Effector memory CD8-positive, alpha-beta T cell (primary cell): ENCODE measurements around the gene NCKIPSD.

Experiments
- ATAC-seq: fragments of 150-1000 bp; cut with Tn5 transposase; replicated peaks from 2 replicates; pipeline ENCODE4 v1.10.0; 2021; ENCODE audit warnings: mild to moderate bottlenecking, moderate library complexity
- DNase-seq, 3 experiments: peaks; one replicate each; pipeline ENCODE4 v3.0.0; 2021
- H3K27ac Mint-ChIP-seq, 2 donors: one replicate each; pipeline ENCODE4 v1.8.0; 2022; ENCODE audit warnings: mild to moderate bottlenecking in 2 of 2, mixed read lengths in 2 of 2, moderate library complexity in 2 of 2
- H3K27me3 Mint-ChIP-seq, 2 donors: one replicate each; pipeline ENCODE4 v1.8.0; 2022; ENCODE audit warnings: mixed read lengths in 2 of 2
- H3K36me3 Mint-ChIP-seq: one replicate; pipeline ENCODE4 v1.8.0; 2022; ENCODE audit warnings: mild to moderate bottlenecking, moderate library complexity, mixed read lengths; ENCODE audit not compliant: insufficient read depth
- H3K4me1 Mint-ChIP-seq, 2 donors: one replicate each; pipeline ENCODE4 v1.8.0; 2022; ENCODE audit warnings: low read depth in 2 of 2, mixed read lengths in 2 of 2
- H3K4me3 Mint-ChIP-seq, 2 donors: one replicate each; pipeline ENCODE4 v1.8.0; 2022; ENCODE audit warnings: mild to moderate bottlenecking in 2 of 2, mixed read lengths in 2 of 2, moderate library complexity in 2 of 2
- H3K9me3 Mint-ChIP-seq, 2 donors: one replicate each; pipeline ENCODE4 v1.8.0; 2022; ENCODE audit warnings: mixed read lengths in 2 of 2

NCKIPSD gene

DNA sequence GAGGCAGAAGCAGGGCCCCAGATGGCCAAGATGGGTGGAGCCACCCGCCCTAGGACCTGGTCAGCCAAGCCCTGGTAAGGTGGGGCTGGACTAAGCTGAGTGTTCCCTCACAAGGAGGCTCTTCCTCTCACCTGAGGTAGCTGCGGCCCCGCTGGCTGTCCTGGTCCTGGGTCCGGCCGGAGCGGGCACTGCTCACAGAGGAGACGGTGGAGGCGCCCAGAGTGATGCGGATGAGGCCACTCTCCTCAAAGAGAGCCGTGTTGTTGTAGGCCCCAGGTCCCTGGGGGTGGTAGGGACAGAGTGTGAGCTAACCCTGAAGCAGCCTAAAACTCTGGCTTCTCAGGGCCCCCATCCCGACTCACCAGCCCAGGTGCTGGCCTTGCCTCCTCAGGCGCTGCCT is 43.1 kb downstream of the NCKIPSD start:
- Mint-ChIP-seq H3K27me3 (peaks cover 0 to 9% of the 10 kb centered on the region in 2 donors), H3K27ac (no peak overlapping the region)
- no peak for ATAC-seq

DNA sequence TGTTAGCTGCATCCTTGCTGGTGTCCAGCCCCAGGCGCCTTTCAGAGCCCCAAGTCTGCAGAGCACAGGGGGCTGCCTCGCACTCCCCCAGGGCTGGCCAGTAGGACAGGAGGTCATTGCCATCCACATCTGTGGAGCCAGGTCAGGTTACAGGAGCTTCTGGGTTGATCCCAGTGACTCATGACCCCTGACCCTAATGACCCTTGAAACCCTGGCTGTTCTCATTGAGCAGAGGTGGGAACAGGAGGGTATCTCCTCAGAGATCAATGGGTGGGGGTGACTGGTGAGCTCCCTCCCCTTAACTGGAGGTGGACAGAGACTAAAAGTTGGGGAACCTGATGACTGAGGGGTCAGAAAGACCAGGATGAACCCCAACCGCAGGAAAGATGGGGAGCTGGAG is 44.3 kb downstream of the NCKIPSD start:
- ATAC-seq = no peak
- no peak for DNase-seq
- Mint-ChIP-seq H3K27ac (no peak overlapping the region), H3K27me3 (peaks cover 0 to 9% of the 10 kb centered on the region in 2 donors), H3K36me3 (peaks cover 9% of the 10 kb centered on the region), H3K4me1 (peaks cover 0 to 5% of the 10 kb centered on the region in 2 donors), H3K9me3 (no peaks in the 10 kb centered on the region), H3K4me3 (no peak overlapping the region)

More for the DNA sequence above, 43.1 kb downstream of the NCKIPSD start:
- H3K4me1 Mint-ChIP-seq = peaks cover 0 to 2% of the 10 kb centered on the region in 2 donors
- peaks cover 9% of the 10 kb centered on the region for H3K36me3 Mint-ChIP-seq
- no peaks in the 10 kb centered on the region for H3K9me3 Mint-ChIP-seq
- DNase-seq = no peak
- H3K4me3 Mint-ChIP-seq = no peak overlapping the region

DNA sequence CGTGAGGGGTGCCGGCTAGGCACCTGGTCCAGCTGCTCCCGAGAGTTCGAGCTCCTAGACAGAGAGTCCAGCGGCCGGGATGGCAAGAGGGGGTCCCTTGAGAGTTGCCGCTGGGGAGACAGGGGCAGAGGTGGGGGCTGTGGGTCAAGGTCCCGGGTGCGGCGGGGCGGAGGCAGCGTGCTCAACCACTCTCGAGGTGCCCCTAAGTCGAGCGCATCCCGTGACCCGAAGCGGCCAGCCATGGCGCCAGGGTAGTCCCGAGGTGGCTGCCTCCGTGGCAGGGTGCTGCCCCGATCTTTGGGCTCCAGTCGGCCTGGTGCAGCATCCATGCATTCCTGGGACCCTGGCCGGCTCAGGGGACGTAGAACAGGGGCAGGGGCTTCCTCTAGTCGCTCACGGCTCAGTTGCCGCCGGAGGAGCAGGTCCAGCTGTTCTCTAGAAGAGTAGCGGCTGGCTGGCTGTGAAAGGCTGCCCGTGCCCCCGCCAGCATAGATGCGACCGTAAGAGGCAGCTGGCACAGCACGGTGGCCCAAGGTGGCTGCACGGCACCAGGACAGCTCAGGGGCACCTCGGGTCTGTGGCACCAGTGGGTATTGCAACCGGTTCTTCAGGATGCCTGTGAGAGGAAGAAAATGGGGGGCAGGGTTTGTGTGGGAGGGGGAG is 45.6 kb downstream of the NCKIPSD start:
- peaks cover 0 to 9% of the 10 kb centered on the region in 2 donors for H3K27me3 Mint-ChIP-seq
- H3K4me1 Mint-ChIP-seq = peaks cover 0 to 8% of the 10 kb centered on the region in 2 donors
- H3K9me3 Mint-ChIP-seq = no peaks in the 10 kb centered on the region
- ATAC-seq (no peak), DNase-seq (no peak)
- H3K27ac Mint-ChIP-seq = no peak overlapping the region
- no peak overlapping the region for H3K4me3 Mint-ChIP-seq
- peaks cover 12% of the 10 kb centered on the region for H3K36me3 Mint-ChIP-seq

DNA sequence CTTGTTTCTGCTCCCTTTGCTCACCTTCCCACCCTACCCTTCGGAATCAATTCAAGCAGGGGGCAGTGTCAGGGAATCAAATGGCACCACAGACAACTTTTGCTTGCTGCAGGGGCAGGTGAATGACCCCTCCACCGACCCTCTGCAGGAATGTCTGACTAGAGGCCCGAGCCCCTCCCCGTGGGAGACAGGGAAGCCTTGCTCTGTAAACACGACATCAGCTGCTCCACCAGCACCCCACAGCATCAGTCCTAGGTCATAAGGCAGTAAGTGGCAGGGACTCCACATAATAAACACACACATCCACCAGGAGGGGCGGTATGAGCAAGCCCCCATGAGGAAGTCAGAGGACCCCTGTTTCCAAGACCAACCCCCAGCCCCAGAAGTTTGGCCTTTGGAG is 48.4 kb downstream of the NCKIPSD start:
- H3K27me3 Mint-ChIP-seq = peaks cover 0 to 9% of the 10 kb centered on the region in 2 donors
- peaks cover 10 to 18% of the 10 kb centered on the region in 2 donors for H3K4me1 Mint-ChIP-seq
- no peak for DNase-seq
- H3K4me3 Mint-ChIP-seq = peak overlapping the region in 1 of 2 donors; percentile 62
- H3K36me3 Mint-ChIP-seq = peaks cover 8% of the 10 kb centered on the region
- ATAC-seq = no peak
- peak overlapping the region in 1 of 2 donors; percentile 54 for H3K27ac Mint-ChIP-seq
- H3K9me3 Mint-ChIP-seq = no peaks in the 10 kb centered on the region

DNA sequence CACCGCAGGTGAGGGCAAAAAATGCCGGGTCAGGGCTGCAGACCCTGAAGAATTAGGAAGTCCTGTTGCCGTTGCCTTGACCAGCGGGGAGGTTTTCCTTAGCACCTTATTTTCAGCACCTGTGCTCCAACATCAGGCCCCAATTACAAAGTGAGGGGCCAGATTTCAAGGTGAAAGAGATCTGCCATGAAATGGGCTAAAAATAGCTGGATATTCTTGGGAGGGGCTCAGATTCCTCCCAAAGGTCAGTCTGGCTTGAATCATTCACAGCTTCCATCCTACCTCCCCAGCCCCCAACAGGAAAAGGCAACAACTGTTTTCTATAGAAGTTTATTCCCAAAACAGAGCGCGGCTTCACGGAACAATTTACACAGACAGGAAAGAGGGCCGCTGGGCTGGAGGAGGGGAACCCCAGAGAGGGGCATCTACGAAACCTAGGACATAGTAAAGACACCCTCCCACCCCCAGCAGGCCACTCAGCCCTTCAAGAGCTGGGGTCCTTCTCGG is 49.5 kb downstream of the NCKIPSD start:
- Mint-ChIP-seq H3K27ac (no peak overlapping the region), H3K36me3 (peaks cover 2% of the 10 kb centered on the region), H3K9me3 (no peaks in the 10 kb centered on the region), H3K4me1 (peaks cover 14 to 18% of the 10 kb centered on the region in 2 donors), H3K4me3 (peak overlapping the region; percentile 80 to 89), H3K27me3 (no peaks in the 10 kb centered on the region)
- ATAC-seq = no peak
- DNase-seq = no peak

DNA sequence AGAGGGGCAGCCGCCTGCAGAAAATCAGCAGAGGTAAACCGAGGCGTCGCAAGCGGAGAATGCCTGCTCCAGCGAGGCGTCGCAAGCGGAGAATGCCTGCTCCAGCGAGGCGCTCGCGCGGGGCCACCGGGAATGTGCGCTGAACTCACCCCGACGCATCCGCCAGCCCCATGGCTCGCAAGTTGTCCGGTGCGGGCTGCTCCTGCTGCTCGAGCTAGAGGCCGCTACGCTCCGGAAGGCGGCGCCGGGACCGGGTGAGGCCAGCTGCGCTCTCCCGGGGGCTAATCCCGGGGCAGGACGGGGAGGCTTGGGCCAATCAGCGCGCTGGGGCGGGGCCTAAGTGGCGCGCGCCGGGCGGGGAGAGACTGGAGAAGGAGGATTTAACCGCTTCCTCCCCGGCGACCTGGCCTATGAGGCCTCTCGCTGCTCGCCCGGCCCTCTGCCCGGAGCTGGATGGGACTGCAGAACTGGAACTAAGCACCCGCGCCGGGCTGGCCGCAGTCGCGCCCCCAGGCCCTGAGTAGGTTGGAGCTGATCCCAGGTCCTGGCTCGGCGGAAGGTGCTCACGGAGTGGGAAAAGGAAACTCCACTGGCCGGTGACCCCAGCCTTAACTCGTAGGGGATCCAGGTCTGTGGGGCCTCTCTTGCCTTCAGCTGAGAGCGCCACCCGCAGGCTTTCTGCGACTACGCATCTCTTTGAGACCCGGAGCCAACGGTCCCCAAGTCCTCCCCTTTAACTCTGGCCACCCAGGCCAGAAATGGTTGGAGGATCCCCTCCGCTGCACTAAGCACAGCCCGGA is 50.3 kb downstream of the NCKIPSD start, which contains the start of gene SLC26A6:
Gene SLC26A6, minus strand, starts transcription at position 240 of the 800 bp plus-strand sequence. Its CDS starts 68 bp downstream, at position 172.
- ATAC-seq (peak; percentile 97), DNase-seq (peak; percentile 88 to 90 (median 89))
- no peaks in the 10 kb centered on the region for H3K27me3 Mint-ChIP-seq
- no peaks in the 10 kb centered on the region for H3K9me3 Mint-ChIP-seq
- peaks cover 14 to 18% of the 10 kb centered on the region in 2 donors for H3K4me1 Mint-ChIP-seq
- peak within 1 kb of the TSS; percentile 80 to 89 for H3K4me3 Mint-ChIP-seq
- peaks cover 2% of the 10 kb centered on the region for H3K36me3 Mint-ChIP-seq
- peak within 1 kb of the TSS; percentile 61 to 82 for H3K27ac Mint-ChIP-seq

DNA sequence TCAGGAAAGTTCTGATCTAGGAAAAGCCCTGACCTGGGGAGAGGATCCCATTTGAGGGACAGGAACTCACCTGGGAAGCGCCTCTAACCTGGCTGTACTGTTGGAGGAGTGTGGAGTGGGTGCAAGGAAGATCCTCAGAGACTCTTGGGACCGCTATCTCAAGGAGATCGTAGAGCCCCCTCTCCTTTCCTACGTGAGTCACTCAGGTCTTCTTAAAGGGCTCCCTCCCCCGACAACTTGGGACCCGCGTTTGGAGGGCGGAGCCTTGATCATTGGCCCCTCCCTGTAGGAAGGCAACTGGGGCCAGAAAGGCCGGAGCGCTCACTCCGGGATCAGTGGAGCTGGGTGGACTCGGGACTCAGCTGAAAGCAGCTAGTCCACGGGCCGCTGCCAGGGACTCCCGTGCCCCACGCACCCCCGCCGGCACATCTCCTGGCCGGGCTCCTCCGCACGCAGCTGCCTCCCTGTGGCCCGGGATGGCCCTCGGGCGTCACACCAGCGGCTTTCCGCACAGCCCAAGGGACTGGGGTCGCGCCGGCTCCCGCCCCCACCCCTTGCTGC is 51.0 kb downstream of the NCKIPSD start:
- peak overlapping the region; percentile 61 to 82 for H3K27ac Mint-ChIP-seq

DNA sequence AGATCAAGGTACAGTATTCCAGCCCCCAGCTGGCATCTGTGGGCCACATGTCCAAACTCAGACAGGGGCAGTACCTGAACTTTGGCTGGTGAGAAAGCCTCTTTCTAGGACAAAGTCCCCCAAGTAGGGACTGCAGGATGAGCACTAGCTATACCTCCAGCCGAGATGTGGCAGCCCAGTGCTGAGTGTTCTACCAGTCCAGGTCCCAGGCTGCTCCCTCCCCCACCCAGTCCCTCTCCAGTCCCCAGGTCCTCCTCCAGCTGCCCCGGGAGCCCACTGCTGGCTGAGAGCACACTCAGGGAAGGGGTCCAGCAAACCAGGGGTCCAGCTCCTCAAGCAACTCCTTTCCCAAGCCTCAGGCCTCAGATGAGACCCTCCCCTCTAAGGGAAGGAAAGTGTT is 52.0 kb downstream of the NCKIPSD start:
- Mint-ChIP-seq H3K27me3 (no peaks in the 10 kb centered on the region), H3K27ac (peak overlapping the region; percentile 61 to 82), H3K9me3 (no peaks in the 10 kb centered on the region), H3K36me3 (peaks cover 9% of the 10 kb centered on the region), H3K4me3 (peak overlapping the region; percentile 80 to 89), H3K4me1 (peaks cover 14 to 16% of the 10 kb centered on the region in 2 donors)
- no peak for ATAC-seq
- DNase-seq = no peak

More for the DNA sequence above, 51.0 kb downstream of the NCKIPSD start:
- Mint-ChIP-seq H3K9me3 (no peaks in the 10 kb centered on the region), H3K27me3 (no peaks in the 10 kb centered on the region), H3K36me3 (peaks cover 5% of the 10 kb centered on the region), H3K4me3 (peak overlapping the region; percentile 80 to 89), H3K4me1 (peaks cover 14 to 18% of the 10 kb centered on the region in 2 donors)
- DNase-seq (peak in 2 of 3 experiments; percentile 11 to 16), ATAC-seq (peak; percentile 20)

DNA sequence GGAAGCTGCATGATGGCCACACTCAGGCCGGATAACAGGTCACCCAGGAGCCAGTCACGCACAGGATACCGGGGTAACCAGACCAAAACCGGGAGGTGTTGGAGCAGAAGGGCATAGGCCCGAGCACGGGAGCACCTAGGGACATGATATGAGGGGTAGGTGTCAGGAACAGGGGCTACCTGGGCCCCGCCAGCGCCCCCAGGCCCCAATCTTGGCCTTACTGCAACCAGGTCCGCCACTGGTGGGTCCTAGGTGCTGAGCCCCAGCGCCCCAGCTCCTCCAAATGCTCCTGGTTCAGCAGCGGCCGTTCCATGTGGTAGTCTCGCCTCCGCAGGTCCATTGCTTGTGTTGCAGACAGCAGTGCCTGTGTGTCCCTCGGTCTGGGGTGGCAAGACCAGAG is 52.5 kb downstream of the NCKIPSD start:
- no peak for DNase-seq
- Mint-ChIP-seq H3K9me3 (no peaks in the 10 kb centered on the region), H3K27ac (peak overlapping the region in 1 of 2 donors; percentile 5), H3K36me3 (peaks cover 11% of the 10 kb centered on the region), H3K27me3 (no peaks in the 10 kb centered on the region), H3K4me1 (peaks cover 14 to 16% of the 10 kb centered on the region in 2 donors), H3K4me3 (no peak overlapping the region)
- ATAC-seq = no peak

DNA sequence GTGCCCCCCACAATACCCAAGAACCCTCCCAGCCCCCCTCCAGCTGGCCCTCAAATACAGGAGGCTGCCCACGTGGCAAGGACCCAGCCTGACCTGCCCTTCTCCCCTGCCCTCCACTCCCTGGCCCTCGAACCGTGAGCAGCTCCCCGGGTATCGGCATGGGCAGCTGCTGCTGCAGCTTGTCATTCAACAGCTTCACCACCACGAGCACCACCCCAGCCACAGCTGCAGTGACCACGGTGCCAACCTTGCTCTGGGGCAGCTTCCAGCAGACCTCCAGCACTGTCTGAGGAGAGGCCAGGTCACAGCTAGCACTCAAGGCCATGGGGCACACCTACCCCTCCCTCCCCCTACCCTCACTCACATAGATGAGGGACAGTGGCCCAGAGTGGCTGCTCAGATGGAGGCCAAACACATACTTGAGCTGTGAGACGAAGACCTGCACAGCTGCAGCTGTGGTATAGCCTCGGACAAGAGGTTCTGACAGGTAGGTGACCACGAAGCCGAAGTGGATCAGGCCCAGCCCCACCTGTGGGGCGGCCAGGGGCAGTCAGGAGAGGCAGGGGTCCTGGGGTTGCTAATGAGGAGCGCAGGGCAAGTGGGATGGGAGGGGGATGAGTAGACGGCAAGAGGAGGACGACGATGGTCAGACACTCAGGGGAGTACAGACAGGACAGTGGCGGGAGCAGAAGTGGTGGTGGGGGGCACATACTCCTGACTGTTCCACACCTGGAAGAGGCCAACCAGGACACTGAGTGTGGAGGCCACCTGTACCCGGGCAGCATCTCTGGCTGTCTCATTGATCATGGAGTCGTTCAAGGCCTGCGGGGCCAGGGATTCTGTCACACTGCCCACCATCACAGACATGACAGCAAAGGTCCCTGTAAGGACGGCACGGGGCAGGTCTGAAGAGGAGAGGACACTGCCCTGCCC is 53.9 kb downstream of the NCKIPSD start:
- no peak for DNase-seq
- Mint-ChIP-seq H3K36me3 (peaks cover 13% of the 10 kb centered on the region), H3K27me3 (no peaks in the 10 kb centered on the region), H3K27ac (no peak overlapping the region), H3K4me1 (peaks cover 13 to 14% of the 10 kb centered on the region in 2 donors), H3K4me3 (no peak overlapping the region), H3K9me3 (no peaks in the 10 kb centered on the region)
- no peak for ATAC-seq

DNA sequence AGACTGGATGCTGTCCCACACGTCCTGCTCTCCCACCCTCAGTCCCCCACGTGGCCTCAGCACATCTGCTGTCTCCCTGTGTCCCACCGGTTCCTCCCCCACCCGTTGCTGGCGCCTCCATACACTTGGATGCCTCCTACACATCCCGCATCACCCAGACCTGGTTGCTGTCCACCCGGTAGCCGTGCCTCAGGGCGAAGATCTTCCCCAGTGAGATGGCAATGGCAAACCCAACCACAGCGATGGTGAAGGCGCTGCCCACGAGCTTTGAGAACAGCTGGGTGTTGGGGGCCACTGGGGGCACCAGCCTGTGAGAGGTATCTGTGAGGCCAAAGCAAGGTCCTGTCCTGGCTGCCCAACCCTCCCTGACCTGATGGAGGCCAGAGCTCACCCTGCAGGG is 54.9 kb downstream of the NCKIPSD start:
- Mint-ChIP-seq H3K36me3 (peaks cover 13% of the 10 kb centered on the region), H3K9me3 (no peaks in the 10 kb centered on the region), H3K27ac (no peak overlapping the region)

DNA sequence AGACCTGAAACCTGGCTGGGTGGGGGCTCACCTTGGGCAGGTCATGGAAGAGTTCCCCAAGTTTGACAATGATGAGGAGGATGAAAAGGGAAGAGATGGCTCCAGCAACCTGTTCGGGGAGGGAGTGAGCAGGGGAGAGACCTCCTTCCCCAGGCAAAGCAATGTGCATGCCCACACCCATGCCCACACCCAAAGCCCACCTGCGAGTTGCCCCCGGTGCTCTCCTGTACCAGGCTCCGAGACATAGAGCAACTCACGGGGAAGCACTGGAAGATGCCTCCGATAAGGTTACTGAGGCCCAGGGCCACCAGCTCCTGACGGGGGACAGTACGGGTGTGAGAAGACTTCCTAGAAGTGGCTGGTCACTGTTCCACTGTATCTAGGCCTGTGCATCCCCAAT is 55.3 kb downstream of the NCKIPSD start:
- Mint-ChIP-seq H3K27me3 (no peaks in the 10 kb centered on the region), H3K27ac (no peak overlapping the region), H3K9me3 (no peaks in the 10 kb centered on the region), H3K36me3 (peaks cover 11% of the 10 kb centered on the region), H3K4me1 (peaks cover 12 to 14% of the 10 kb centered on the region in 2 donors), H3K4me3 (no peak overlapping the region)
- DNase-seq (no peak), ATAC-seq (no peak)

More for the DNA sequence above, 54.9 kb downstream of the NCKIPSD start:
- no peak for ATAC-seq
- H3K4me3 Mint-ChIP-seq = no peak overlapping the region
- no peaks in the 10 kb centered on the region for H3K27me3 Mint-ChIP-seq
- peaks cover 13 to 14% of the 10 kb centered on the region in 2 donors for H3K4me1 Mint-ChIP-seq
- DNase-seq = no peak
